ENCODE data around the gene PTHLH. TPM values are rescaled to one million over a fixed set of nuclear protein-coding genes. Genes with fewer than 3 reads are reported as not detected.

PTHLH gene
- total RNA-seq, 2 experiments from 2014 or later = not detected

DNA sequence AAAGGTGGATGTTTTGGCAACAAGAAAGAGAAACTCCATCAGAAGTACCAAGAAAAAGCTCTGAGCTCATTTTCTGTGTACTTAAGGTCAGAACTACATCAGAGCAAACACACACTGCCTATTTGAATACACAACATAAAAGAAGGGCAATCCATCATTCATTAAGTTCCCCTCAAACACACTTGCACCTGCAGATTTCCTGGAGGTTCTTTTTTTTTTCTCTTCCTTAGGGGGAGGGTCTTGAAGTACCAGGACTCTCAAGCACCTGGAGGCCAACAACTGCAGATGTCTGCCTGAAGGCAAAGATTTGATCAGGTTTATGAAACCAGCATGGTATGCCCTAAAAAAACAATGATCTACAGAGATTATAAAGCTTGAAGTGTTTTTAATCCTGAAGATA, 26.1 kb upstream of the PTHLH start:
- Mint-ChIP-seq H3K9me3 (no peaks in the 10 kb centered on the region), H3K36me3 (ENCODE audit: low read depth) (no peaks in the 10 kb centered on the region), H3K4me1 (ENCODE audit: low read depth) (no peaks in the 10 kb centered on the region), H3K4me3 (no peak overlapping the region), H3K27ac (no peak overlapping the region), H3K27me3 (peaks cover 7% of the 10 kb centered on the region)
- ChIA-PET CTCF (interaction anchor here (0.8 kb wide), 1 partner anchor 9 kb away, joined by 3 read pairs; no protein-coding TSS in a partner anchor), POLR2A (no interaction called here)
- no peak for ATAC-seq
- DNase-seq = no peak
- intact Hi-C loops (cut with micrococcal nuclease) = no loop called here
- TF ChIP-seq, protein P1, sequence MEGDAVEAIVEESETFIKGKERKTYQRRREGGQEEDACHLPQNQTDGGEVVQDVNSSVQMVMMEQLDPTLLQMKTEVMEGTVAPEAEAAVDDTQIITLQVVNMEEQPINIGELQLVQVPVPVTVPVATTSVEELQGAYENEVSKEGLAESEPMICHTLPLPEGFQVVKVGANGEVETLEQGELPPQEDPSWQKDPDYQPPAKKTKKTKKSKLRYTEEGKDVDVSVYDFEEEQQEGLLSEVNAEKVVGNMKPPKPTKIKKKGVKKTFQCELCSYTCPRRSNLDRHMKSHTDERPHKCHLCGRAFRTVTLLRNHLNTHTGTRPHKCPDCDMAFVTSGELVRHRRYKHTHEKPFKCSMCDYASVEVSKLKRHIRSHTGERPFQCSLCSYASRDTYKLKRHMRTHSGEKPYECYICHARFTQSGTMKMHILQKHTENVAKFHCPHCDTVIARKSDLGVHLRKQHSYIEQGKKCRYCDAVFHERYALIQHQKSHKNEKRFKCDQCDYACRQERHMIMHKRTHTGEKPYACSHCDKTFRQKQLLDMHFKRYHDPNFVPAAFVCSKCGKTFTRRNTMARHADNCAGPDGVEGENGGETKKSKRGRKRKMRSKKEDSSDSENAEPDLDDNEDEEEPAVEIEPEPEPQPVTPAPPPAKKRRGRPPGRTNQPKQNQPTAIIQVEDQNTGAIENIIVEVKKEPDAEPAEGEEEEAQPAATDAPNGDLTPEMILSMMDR (IDR thresholded peaks at IDR 0.05) = no peak

DNA sequence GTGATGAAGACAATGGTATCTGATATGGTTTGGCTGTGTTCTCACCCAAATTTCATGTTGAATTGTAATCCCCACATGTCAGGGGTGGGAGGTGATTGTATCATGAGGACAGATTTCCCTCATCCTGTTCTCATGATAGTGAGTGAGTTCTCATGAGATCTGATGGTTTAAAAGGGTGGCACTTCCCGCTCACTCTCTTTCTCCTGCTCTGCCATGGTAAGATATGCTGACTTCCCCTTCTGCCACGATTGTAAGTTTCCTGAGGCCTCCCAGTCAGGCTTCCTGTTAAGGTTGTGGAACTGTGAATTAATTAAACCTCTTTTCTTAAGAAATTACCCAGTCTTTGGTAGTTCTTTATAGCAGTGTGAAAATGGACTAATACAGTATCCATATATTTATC, 25.6 kb upstream of the PTHLH start:
- POLR2A ChIA-PET = no interaction called here
- ATAC-seq (no peak), DNase-seq (no peak)
- H3K27me3 Mint-ChIP-seq = peaks cover 7% of the 10 kb centered on the region
- no peaks in the 10 kb centered on the region for H3K4me1 Mint-ChIP-seq (ENCODE audit: low read depth)
- TF ChIP-seq, protein P1 (IDR thresholded peaks at IDR 0.05) = no peak
- H3K9me3 Mint-ChIP-seq = no peaks in the 10 kb centered on the region
- H3K4me3 Mint-ChIP-seq = no peak overlapping the region
- H3K36me3 Mint-ChIP-seq (ENCODE audit: low read depth) = no peaks in the 10 kb centered on the region
- H3K27ac Mint-ChIP-seq = no peak overlapping the region
- intact Hi-C loops (cut with micrococcal nuclease) = no loop called here
- CTCF ChIA-PET = interaction anchor here (0.8 kb wide), 1 partner anchor 9 kb away, joined by 3 read pairs; no protein-coding TSS in a partner anchor

DNA sequence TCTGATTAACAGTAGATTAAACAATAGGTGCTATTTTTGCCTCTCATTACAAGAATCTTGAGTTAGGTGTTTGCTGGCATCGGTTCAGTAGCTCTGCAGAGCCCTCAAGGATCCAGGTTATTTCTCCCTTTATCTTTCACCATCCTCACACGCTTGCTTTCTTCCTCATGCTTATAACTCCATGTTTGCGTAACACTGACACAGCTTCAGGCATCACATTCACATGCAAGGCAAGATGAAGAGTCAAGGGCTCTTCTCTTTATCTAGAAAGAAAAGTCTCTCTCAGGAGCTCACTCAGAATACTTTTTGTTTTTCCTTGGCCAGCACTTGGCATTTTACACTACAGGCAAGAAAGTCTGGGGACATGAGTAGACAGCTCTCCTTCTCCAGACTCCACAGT, 24.2 kb upstream of the PTHLH start:
- TF ChIP-seq, protein P1 (IDR thresholded peaks at IDR 0.05) = no peak
- intact Hi-C loops (cut with micrococcal nuclease) = no loop called here
- CTCF ChIA-PET = interaction anchor here (0.9 kb wide), 1 partner anchor 26 kb away, joined by 3 read pairs; no protein-coding TSS in a partner anchor

DNA sequence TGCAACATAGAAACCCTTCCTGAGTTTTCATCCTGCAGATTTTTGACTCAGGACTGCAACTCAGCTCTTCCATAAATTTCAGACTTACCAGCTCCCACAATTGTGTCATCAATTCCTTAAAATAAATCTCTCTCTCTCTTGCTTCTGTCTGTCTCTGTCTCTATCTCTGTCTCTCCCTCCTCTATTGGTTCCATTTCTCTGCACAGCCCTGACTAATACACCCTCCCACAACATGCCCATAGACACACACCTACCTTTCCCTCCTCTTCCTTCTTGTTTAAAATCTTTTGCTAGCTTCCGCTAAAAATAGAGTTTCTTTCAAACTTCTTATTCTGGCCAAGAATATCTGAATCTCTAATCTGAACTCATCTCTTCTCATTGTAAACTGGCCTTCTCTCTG, 22.9 kb upstream of the PTHLH start:
- POLR2A ChIA-PET = no interaction called here
- H3K27ac Mint-ChIP-seq = no peak overlapping the region

More for the DNA sequence above, 24.2 kb upstream of the PTHLH start:
- Mint-ChIP-seq H3K36me3 (ENCODE audit: low read depth) (no peaks in the 10 kb centered on the region), H3K4me1 (ENCODE audit: low read depth) (no peaks in the 10 kb centered on the region), H3K27ac (no peak overlapping the region), H3K4me3 (no peak overlapping the region), H3K9me3 (no peaks in the 10 kb centered on the region), H3K27me3 (peaks cover 7% of the 10 kb centered on the region)
- POLR2A ChIA-PET = no interaction called here
- ATAC-seq (no peak), DNase-seq (no peak)

DNA sequence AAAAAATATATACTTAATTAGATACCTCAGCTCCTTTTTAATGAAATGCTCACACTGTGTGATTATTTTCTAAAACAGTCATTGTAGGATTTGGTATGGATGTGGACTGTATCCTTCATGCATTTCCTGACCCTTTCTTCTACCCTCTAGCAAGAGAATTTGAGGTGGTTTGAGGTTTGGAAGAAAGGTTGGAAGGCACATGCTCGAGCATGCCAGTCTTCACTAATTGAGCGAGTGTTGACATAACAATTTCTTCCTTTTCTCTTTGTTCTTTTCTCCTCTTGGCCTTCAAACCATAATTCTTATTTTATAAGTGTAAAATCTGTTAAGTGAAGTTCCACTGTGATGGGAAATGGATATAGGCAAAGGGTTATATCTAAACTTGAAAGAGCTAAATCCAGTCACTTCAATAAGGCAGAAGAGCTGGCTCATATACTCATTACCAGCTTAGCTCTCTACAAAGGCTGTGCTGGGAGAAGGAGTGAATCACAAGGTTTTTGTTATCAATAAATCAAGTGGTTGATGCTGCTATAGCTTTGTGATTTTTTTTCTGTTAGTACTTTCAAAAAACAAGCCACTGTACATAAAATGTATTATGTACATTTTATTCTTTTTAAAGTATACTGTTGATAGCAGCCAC, 16.2 kb upstream of the PTHLH start:
- H3K4me1 Mint-ChIP-seq (ENCODE audit: low read depth) = no peaks in the 10 kb centered on the region
- H3K27ac Mint-ChIP-seq = no peak overlapping the region
- H3K4me3 Mint-ChIP-seq = no peak overlapping the region
- TF ChIP-seq, protein P1 (IDR thresholded peaks at IDR 0.05) = no peak
- DNase-seq = no peak
- peaks cover 16% of the 10 kb centered on the region for H3K27me3 Mint-ChIP-seq
- POLR2A ChIA-PET = no interaction called here
- no peaks in the 10 kb centered on the region for H3K36me3 Mint-ChIP-seq (ENCODE audit: low read depth)
- ATAC-seq = no peak
- intact Hi-C loops (cut with micrococcal nuclease) = no loop called here
- H3K9me3 Mint-ChIP-seq = no peaks in the 10 kb centered on the region
- CTCF ChIA-PET = interaction anchor here (1.0 to 1.2 kb wide), 2 partner anchors 10 to 36 kb away, joined by 3 read pairs; no protein-coding TSS in a partner anchor

More for the DNA sequence above, 22.9 kb upstream of the PTHLH start:
- CTCF ChIA-PET = no interaction called here
- intact Hi-C loops (cut with micrococcal nuclease) = no loop called here
- H3K36me3 Mint-ChIP-seq (ENCODE audit: low read depth) = no peaks in the 10 kb centered on the region
- H3K4me1 Mint-ChIP-seq (ENCODE audit: low read depth) = no peaks in the 10 kb centered on the region
- no peak overlapping the region for H3K4me3 Mint-ChIP-seq
- H3K9me3 Mint-ChIP-seq = no peaks in the 10 kb centered on the region
- ATAC-seq (no peak), DNase-seq (no peak)
- TF ChIP-seq, protein P1 (IDR thresholded peaks at IDR 0.05) = no peak
- peaks cover 7% of the 10 kb centered on the region for H3K27me3 Mint-ChIP-seq

Measured in activated CD8-positive, alpha-beta T cell treated with anti-CD3 and anti-CD28 coated beads for 36 hours (primary cell).